Measurements from ENCODE around the gene PRKCB.

- TF ChIP-seq CTCF (IDR thresholded peaks at IDR 0.05) (no peak), POLR2A (IDR thresholded peaks at IDR 0.05) (no peak)
Measured at GRCh38 chr16:24005577-24005976, 169.8 kb downstream of the PRKCB start.

Measured in testis (tissue), 2 donors.